Neural cell (in vitro differentiated cells): ENCODE results near the gene NR2C2AP. TPM values are rescaled to one million over a fixed set of nuclear protein-coding genes. Genes with fewer than 3 reads are reported as not detected.

Source experiments
- H2AFZ ChIP-seq: fragments of 200-600, 300-800 bp; sonication (generic), shearing (Covaris generic); 2 replicates; pipeline ENCODE4 v1.6.0; 2014; ENCODE audit warnings: low read depth, mild to moderate bottlenecking, antibody characterized with exemption, low read length, moderate library complexity
- H3F3A ChIP-seq: fragments of 200-600 bp; shearing (Covaris generic); 2 replicates; pipeline ENCODE4 v1.6.1; 2016; ENCODE audit warnings: mild to moderate bottlenecking, moderate library complexity, mixed read lengths, antibody characterized with exemption, low read length; ENCODE audit not compliant: insufficient read depth, poor library complexity, severe bottlenecking
- H3K27ac ChIP-seq: fragments of 200-600, 300-800 bp; sonication (generic), shearing (Covaris generic); 2 replicates; pipeline ENCODE4 v1.5.1; 2014; ENCODE audit warnings: mild to moderate bottlenecking, low read length, moderate library complexity
- H3K27me3 ChIP-seq: fragments of 300-800, 200-600 bp; sonication (generic), shearing (Covaris generic); 2 replicates; pipeline ENCODE4 v1.6.0; 2014; ENCODE audit warnings: mild to moderate bottlenecking, low read depth, low read length, moderate library complexity; ENCODE audit not compliant: insufficient read depth
- H3K36me3 ChIP-seq: fragments of 300-800, 200-600 bp; sonication (generic), shearing (Covaris generic); 2 replicates; pipeline ENCODE4 v1.5.1; 2014; ENCODE audit warnings: mild to moderate bottlenecking, antibody characterized with exemption, low read length, moderate library complexity; ENCODE audit not compliant: insufficient read depth
- H3K4me2 ChIP-seq: fragments of 300-800, 200-600 bp; sonication (generic), shearing (Covaris generic); 2 replicates; pipeline ENCODE4 v1.6.0; 2014; ENCODE audit warnings: mild to moderate bottlenecking, low read length
- H3K4me3 ChIP-seq: fragments of 300-800, 200-600 bp; sonication (generic), shearing (Covaris generic); 2 replicates; pipeline ENCODE4 v1.5.1; 2014; ENCODE audit warnings: mild to moderate bottlenecking, low read length, moderate library complexity
- H3K79me2 ChIP-seq: fragments of 200-600 bp; shearing (Covaris generic); replicated peaks from 2 replicates; pipeline ENCODE4 v1.6.0; 2014; ENCODE audit warnings: mild to moderate bottlenecking, low read length, moderate library complexity; ENCODE audit not compliant: insufficient read depth
- H3K9ac ChIP-seq: fragments of 300-800, 200-600 bp; sonication (generic), shearing (Covaris generic); 2 replicates; pipeline ENCODE4 v1.6.1; 2016; ENCODE audit warnings: mild to moderate bottlenecking, low read length, mixed read lengths
- H3K9me2 ChIP-seq: fragments of 200-600 bp; shearing (Covaris generic); 2 replicates; pipeline ENCODE4 v1.6.1; 2016; ENCODE audit warnings: mild to moderate bottlenecking, low read length, mixed read lengths; ENCODE audit not compliant: insufficient read depth
- H3K9me3 ChIP-seq: fragments of 200-600, 300-800 bp; sonication (generic), shearing (Covaris generic); 2 replicates; pipeline ENCODE4 v1.6.1; 2016; ENCODE audit warnings: mild to moderate bottlenecking, mixed run types, low read length, moderate library complexity, mixed read lengths
- H4K20me1 ChIP-seq: fragments of 200-600 bp; shearing (Covaris generic); 2 replicates; pipeline ENCODE4 v1.6.1; 2016; ENCODE audit warnings: mild to moderate bottlenecking, mixed run types; ENCODE audit not compliant: insufficient read depth
- EP300 ChIP-seq: fragments of 450-650 bp; conservative IDR thresholded peaks from 2 replicates; pipeline ENCODE4 v1.6.1; 2014; ENCODE audit warnings: antibody characterized with exemption, mild to moderate bottlenecking, moderate library complexity; ENCODE audit not compliant: poor library complexity, severe bottlenecking
- EZH2 ChIP-seq: fragments of 200-600, 300-800 bp; shearing (Covaris generic), sonication (generic); IDR thresholded peaks from 2 replicates; pipeline ENCODE4 v1.6.1; 2014; ENCODE audit warnings: antibody characterized with exemption, low read length, borderline replicate concordance, mild to moderate bottlenecking; ENCODE audit not compliant: insufficient read depth, poor library complexity, severe bottlenecking
- MXI1 ChIP-seq: fragments of 450-650 bp; conservative IDR thresholded peaks from 2 replicates; pipeline ENCODE4 v1.6.1; 2014; ENCODE audit warnings: antibody characterized with exemption, mild to moderate bottlenecking; ENCODE audit not compliant: poor library complexity, severe bottlenecking
- POLR2AphosphoS5 ChIP-seq: IDR thresholded peaks from 2 replicates; pipeline ENCODE4 v1.6.1; 2012
- RAD21 ChIP-seq: fragments of 450-650 bp; conservative IDR thresholded peaks from 2 replicates; pipeline ENCODE4 v1.6.1; 2014; ENCODE audit warnings: antibody characterized with exemption, mild to moderate bottlenecking, moderate library complexity
- REST ChIP-seq: IDR thresholded peaks from 2 replicates; pipeline ENCODE4 v1.6.1; 2012; ENCODE audit warnings: borderline replicate concordance
- SMC3 ChIP-seq: fragments of 450-650 bp; conservative IDR thresholded peaks from 2 replicates; pipeline ENCODE4 v1.6.1; 2014; ENCODE audit warnings: antibody characterized with exemption, mild to moderate bottlenecking, moderate library complexity; ENCODE audit not compliant: poor library complexity
- TAF1 ChIP-seq: IDR thresholded peaks from 2 replicates; pipeline ENCODE4 v1.6.1; 2012; ENCODE audit warnings: low read depth
- polyA plus RNA-seq: library from polyadenylated mRNA; depleted of rRNA; stranded (reverse); fragments of >200 nt; gene quantifications from 2 replicates; pipeline ENCODE4 v1.2.3, GENCODE V29; 2014
- TF ChIP-seq, protein P1 (sequence below): fragments of 450-650 bp; IDR thresholded peaks from 2 replicates; pipeline ENCODE4 v1.5.1; 2014; ENCODE audit warnings: antibody characterized with exemption, mild to moderate bottlenecking, moderate library complexity; ENCODE audit not compliant: poor library complexity, severe bottlenecking

NR2C2AP gene
- polyA plus RNA-seq, 1 donor from 2014 or later: 15.1 TPM

DNA sequence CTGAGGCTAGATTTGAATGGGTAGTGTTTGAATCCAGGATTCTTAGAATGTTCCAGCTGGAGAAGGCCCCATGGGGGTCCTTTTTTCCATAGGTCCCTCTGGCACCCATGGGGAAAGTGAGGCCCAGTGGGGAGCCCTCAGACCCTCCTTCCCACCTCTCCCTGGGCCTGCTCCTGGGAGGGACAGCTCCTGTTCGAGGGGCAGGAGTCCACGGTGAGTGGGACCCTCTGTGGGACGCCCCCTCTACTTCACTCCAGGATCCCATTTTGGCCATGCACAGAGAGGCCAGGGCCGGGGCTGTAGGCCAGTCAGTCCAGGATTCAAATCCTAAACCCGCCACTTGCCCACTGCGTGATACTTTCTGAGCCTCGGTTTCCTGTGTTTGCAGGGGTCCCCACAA, 40.7 kb downstream of the NR2C2AP start:
- H3K4me3 ChIP-seq: no peak overlapping the region
- no peaks in the 10 kb centered on the region for H3K79me2 ChIP-seq
- no peak overlapping the region for H3K27ac ChIP-seq
- no peaks in the 10 kb centered on the region for H3F3A ChIP-seq
- no peaks in the 10 kb centered on the region for H3K9me2 ChIP-seq
- no peak overlapping the region for H3K4me2 ChIP-seq
- H3K27me3 ChIP-seq: no peaks in the 10 kb centered on the region
- H4K20me1 ChIP-seq: no peaks in the 10 kb centered on the region
- TF ChIP-seq REST (no peak), MXI1 (no peak), POLR2AphosphoS5 (no peak), RAD21 (no peak), EZH2 (no peak), EP300 (no peak)
- H3K9me3 ChIP-seq: no peaks in the 10 kb centered on the region
- H3K9ac ChIP-seq: no peak overlapping the region
- H2AFZ ChIP-seq: no peak overlapping the region
- no peaks in the 10 kb centered on the region for H3K36me3 ChIP-seq

DNA sequence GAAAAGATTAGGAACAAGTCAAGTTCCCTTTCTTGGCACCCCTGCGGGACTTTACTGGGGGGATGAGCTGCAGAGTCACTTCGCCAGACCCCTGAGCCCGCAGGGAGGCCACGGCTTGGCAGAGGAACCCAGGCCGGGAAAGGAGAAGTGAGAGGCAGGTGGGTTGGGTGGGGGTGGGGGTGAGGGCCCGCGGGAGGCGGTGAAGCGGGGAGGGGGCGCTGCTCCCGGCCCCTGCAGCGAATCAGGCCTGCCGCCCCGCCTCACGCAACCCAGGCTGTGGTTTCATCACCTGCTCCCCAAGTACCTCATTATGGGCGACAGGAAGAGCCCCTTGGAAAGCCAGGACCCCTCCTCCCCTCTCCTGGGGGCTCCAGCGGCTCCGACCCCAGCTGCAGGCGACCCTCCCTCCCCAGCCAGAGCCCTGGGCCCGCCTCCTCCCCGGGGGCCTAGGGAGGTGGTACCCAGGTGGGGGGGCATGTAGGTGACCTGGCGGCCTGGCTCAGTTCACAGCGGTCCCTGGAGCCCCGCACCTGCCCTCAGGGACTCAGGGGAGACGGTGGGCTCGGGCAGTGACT, 42.7 kb downstream of the NR2C2AP start:
- Histone ChIP-seq H3K4me2 (no peak overlapping the region), H3K27ac (no peak overlapping the region), H3K9me2 (no peaks in the 10 kb centered on the region), H2AFZ (no peak overlapping the region), H3K4me3 (no peak overlapping the region), H3F3A (no peaks in the 10 kb centered on the region), H3K27me3 (no peaks in the 10 kb centered on the region), H3K79me2 (no peaks in the 10 kb centered on the region), H4K20me1 (no peaks in the 10 kb centered on the region), H3K36me3 (no peaks in the 10 kb centered on the region), H3K9me3 (no peaks in the 10 kb centered on the region), H3K9ac (no peak overlapping the region)
- TF ChIP-seq MXI1 (no peak), EZH2 (no peak), SMC3 (no peak), REST (no peak), TAF1 (no peak), POLR2AphosphoS5 (no peak), RAD21 (no peak), EP300 (no peak)
- TF ChIP-seq, protein P1, sequence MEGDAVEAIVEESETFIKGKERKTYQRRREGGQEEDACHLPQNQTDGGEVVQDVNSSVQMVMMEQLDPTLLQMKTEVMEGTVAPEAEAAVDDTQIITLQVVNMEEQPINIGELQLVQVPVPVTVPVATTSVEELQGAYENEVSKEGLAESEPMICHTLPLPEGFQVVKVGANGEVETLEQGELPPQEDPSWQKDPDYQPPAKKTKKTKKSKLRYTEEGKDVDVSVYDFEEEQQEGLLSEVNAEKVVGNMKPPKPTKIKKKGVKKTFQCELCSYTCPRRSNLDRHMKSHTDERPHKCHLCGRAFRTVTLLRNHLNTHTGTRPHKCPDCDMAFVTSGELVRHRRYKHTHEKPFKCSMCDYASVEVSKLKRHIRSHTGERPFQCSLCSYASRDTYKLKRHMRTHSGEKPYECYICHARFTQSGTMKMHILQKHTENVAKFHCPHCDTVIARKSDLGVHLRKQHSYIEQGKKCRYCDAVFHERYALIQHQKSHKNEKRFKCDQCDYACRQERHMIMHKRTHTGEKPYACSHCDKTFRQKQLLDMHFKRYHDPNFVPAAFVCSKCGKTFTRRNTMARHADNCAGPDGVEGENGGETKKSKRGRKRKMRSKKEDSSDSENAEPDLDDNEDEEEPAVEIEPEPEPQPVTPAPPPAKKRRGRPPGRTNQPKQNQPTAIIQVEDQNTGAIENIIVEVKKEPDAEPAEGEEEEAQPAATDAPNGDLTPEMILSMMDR: no peak
